PC-3 (cell line): ENCODE measurements around the gene KYAT1.

Experiments used
- CTCF ChIP-seq: fragments of 300-600 bp; sonication (generic); conservative IDR thresholded peaks from 2 replicates; pipeline ENCODE4 v1.5.1; 2017; ENCODE audit warnings: antibody characterized with exemption, low read depth, mild to moderate bottlenecking, low read length
- EZH2 ChIP-seq: fragments of 300-600 bp; sonication (generic); IDR thresholded peaks from one replicate; pipeline ENCODE4 v1.6.1; 2017; ENCODE audit warnings: antibody characterized with exemption, mild to moderate bottlenecking, low read length; ENCODE audit not compliant: unreplicated experiment
- EZH2phosphoT487 ChIP-seq: fragments of 300-600 bp; sonication (generic); IDR thresholded peaks from 2 replicates; pipeline ENCODE4 v1.6.1; 2018; ENCODE audit warnings: mild to moderate bottlenecking, antibody characterized with exemption, low read length, borderline replicate concordance

- TF ChIP-seq CTCF (no peak), EZH2phosphoT487 (no peak), EZH2 (no peak)
Observed at GRCh38 chr9:128912270-128912853, 30.6 kb upstream of the KYAT1 start.
